Heart right ventricle (tissue), 16 donors: ENCODE results near the gene ADGRA1. TPM values are rescaled to one million over a fixed set of nuclear protein-coding genes. Genes with fewer than 3 reads are reported as not detected.
"Not testable (repeated sequence)": the region's sequence is repeated elsewhere in the genome, so short reads cannot be mapped to it uniquely, and the experiment has no call there.

Experiments used
- ATAC-seq, 8 donors: fragments of 200-7000 bp; cut with Tn5 transposase; one replicate each; pipeline ENCODE4 v1.9.1; 2020; ENCODE audit warnings: mild to moderate bottlenecking in 8 of 8, moderate library complexity in 8 of 8, moderate number of reproducible peaks in 1 of 8
- DNase-seq, 2 donors: peaks; one replicate each; pipeline ENCODE4 v3.0.0-alpha.2; 2020
- H3K27ac ChIP-seq, 10 donors: fragments of 200-600 bp; sonication (generic) in 2 of 10; one replicate each; pipeline versions ENCODE4 v1.5.0 to v1.8.0; 2020 to 2022; ENCODE audit warnings: mild to moderate bottlenecking in 3 of 10
- H3K27me3 ChIP-seq, 7 donors: fragments of 200-600 bp; one replicate each; pipeline ENCODE4 v1.8.0; 2021 to 2022; ENCODE audit warnings: mild to moderate bottlenecking in 2 of 7
- H3K36me3 ChIP-seq, 9 donors: fragments of 200-600 bp; sonication (generic) in 1 of 9; one replicate each; pipeline versions ENCODE4 v1.5.0 to v1.8.0; 2020 to 2022; ENCODE audit warnings: mild to moderate bottlenecking in 2 of 9
- H3K4me1 ChIP-seq, 9 donors: fragments of 200-600 bp; sonication (generic) in 1 of 9; one replicate each; pipeline versions ENCODE4 v1.5.0 to v1.8.0; 2020 to 2022; ENCODE audit warnings: mild to moderate bottlenecking in 4 of 9
- H3K4me3 ChIP-seq, 10 donors: fragments of 200-600 bp; sonication (generic) in 2 of 10; one replicate each; pipeline versions ENCODE4 v1.5.0 to v1.8.0; 2020 to 2022; ENCODE audit warnings: mild to moderate bottlenecking in 7 of 10, moderate library complexity in 2 of 10
- H3K9me3 ChIP-seq, 11 donors: fragments of 200-600 bp in 10 of 11; sonication (generic) in 2 of 11; one replicate each; pipeline versions ENCODE4 v1.5.0 to v1.8.0; 2013 to 2022; ENCODE audit warnings: mild to moderate bottlenecking in 2 of 11, control low read depth in 1 of 11, moderate library complexity in 1 of 11
- CTCF ChIP-seq, 9 donors: fragments of 200-600 bp; sonication (generic) in 2 of 9; IDR thresholded peaks; one replicate each; pipeline versions ENCODE4 v1.5.0 to v1.8.0; 2021 to 2022; ENCODE audit warnings: antibody characterized with exemption in 9 of 9, mild to moderate bottlenecking in 5 of 9, moderate library complexity in 1 of 9
- WGBS, 2 donors: extraction: QIAGEN DNeasy Blood & Tissue Kit; methylation state at CpG; one replicate each; pipeline ENCODE4 v1.1.7; 2013; ENCODE audit warnings: inconsistent platforms in 1 of 2; 5-methylcytosine and 5-hydroxymethylcytosine counted together
- intact Hi-C, 10 donors: fragments of 100-400 bp; cut with DNase I; formaldehyde crosslinking; loops; one replicate each; pipeline versions ENCODE4 v1.11.1 to v1.14.2; 2022
- polyA plus RNA-seq, 2 donors: library from polyadenylated mRNA; stranded (reverse); fragments of 200-250 nt; gene quantifications; one replicate each; pipeline ENCODE4 v1.2.3, GENCODE V29; 2013
- total RNA-seq, 10 donors: library from RNA; stranded (reverse); fragmentation: NEBNext Ultra II Directional in 3 of 10; extraction: Animal tissue kit (Norgen Biotek cat#: 25700) in 3 of 10; gene quantifications; one replicate each; pipeline versions ENCODE4 v1.2.1 to v1.2.4, GENCODE V29; 2021 to 2023
- donor health status: Arrhythmogenic right ventricular cardiomyopathy.
- donor health status: ischemic (EF 13 %, LVEDD 7.1; RV severe dilation, severe dysfunction).
- donor health status: healthy with polysubstance abuse.
- donor health status: DM: no; HTN: yes; CAD: no.
- donor health status: DM: no; HTN: no; CAD: no.
- donor health status: ischemic (EF 25% LVEDD 6.9; RV normal size, moderate dysfunction).
- donor health status: ischemic (EF 25% LVEDD 5.7; RV mildly dilated, moderate dysfunction).
- donor health status: healthy.
- donor health status: DM: yes; HTN: yes; CAD: no.
- donor health status: Ischemic cardiomyopathy.
- donor health status: ischemic (EF 35%, LVEDD 5.7; RV mildly dilated, moderate dysfunction).
- donor health status: nonischemic (EF 11% LVEDD 7.7; RV severe dilation, severe dysfunction).
- donor health status: DM: yes; HTN: yes; CAD: no.
- donor health status: PGD.
- donor health status: ischemic (EF 29% LVEDD 5.4; RV normal size, mild dysfunction).
- donor health status: nonischemic (EF 23%, LVEDD 6.1; RV moderate dilation, normal function).

Gene ADGRA1
- total and polyA plus RNA-seq, 12 donors, result under 0.01 to 0.21 (median 0.11) TPM; not detected in 6

DNA sequence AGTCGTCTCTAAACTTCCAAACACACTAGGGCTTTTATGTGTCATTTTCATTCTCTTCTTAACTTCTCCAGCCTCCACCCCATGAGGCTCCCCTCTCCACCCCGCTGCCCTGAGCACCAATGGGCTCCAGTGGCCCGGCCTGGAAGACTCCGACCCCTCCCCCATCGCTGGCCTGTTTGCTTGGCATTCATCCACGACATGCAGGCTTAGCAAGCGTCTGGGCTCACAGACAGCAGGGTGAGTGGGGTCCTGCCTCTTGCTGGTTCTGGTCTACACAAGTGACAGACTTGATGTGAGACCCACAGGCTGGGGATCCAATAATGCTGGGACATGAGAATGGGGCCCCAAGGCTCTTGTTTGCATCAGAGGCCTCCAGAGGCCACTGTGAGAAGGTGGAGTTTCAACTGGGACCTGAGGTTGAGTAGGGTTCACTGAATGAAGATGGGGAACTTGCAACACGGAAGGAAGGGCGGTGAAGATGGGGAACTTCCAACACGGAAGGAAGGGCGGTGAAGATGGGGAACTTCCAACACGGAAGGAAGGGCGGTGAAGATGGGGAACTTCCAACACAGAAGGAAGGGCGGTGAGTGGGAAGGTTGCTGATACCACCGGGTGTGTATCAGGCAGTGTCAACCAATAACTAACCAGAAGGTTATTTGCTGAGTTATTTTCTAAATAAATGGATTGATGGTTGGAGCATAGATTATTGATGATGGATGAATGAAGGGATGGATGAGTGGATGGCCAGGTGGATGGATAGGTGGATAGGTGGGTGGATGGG lies 86.3 kb downstream of the ADGRA1 start:
- intact Hi-C loops, result no loop called here
- 86 to 87% methylated on average over 15 of the region's 15 CpGs for WGBS, 2 donors
- no peak for DNase-seq
- H3K27ac ChIP-seq, result no peak overlapping the region
- H3K27me3 ChIP-seq, result peaks cover 0 to 20% (median 10%) of the 10 kb centered on the region in 7 donors
- no peak overlapping the region for H3K4me3 ChIP-seq
- no peak for TF ChIP-seq CTCF (IDR thresholded peaks at IDR 0.05)
- H3K36me3 ChIP-seq, result no peaks in the 10 kb centered on the region
- no peaks in the 10 kb centered on the region for H3K4me1 ChIP-seq
- ATAC-seq, result no peak
- H3K9me3 ChIP-seq, result peaks cover 0 to 11% (median 0%) of the 10 kb centered on the region in 11 donors

DNA sequence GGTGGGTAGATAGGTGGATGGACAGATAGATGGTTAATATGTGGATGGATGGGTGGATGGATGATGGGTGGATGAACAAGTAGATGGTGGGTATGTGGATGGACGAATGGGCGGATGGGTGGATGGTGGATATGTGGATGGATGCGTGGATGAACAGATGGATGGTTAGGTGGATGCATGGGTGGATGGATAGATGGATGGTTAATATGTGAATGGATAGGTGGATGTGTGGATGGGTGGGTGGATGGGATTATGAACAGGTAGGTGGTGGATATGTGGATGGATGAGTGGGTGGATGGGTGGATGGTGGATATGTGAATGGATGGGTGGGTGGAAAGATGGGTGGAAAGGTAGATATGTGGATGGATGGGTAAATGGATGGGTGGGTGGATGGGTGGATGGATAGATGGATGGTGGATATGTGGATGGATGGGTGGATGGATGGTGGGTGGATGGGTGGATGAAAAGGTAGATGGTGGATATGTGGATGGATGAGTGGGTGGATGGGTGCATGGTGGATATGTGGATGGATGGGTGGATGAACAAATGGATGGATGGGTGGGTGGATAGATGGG lies 87.1 kb downstream of the ADGRA1 start:
- DNase-seq (no peak), ATAC-seq (no peak)
- intact Hi-C loops, result no loop called here
- H3K9me3 ChIP-seq, result peaks cover 0 to 11% (median 0%) of the 10 kb centered on the region in 11 donors
- no peaks in the 10 kb centered on the region for H3K36me3 ChIP-seq
- no peak overlapping the region for H3K4me3 ChIP-seq
- H3K27ac ChIP-seq, result no peak overlapping the region
- TF ChIP-seq CTCF (IDR thresholded peaks at IDR 0.05), result no peak
- 74 to 88% methylated on average over 3 of the region's 3 CpGs for whole genome bisulfite sequencing, 2 donors
- peaks cover 0 to 24% (median 10%) of the 10 kb centered on the region in 7 donors for H3K27me3 ChIP-seq
- H3K4me1 ChIP-seq, result no peaks in the 10 kb centered on the region

- H3K36me3 ChIP-seq, H3K4me1 ChIP-seq, DNase-seq, intact Hi-C loops, H3K27ac ChIP-seq, ATAC-seq, H3K4me3 ChIP-seq: not testable (repeated sequence)
- WGBS, 2 donors, result 84 to 85% methylated on average over 4 of the region's 4 CpGs
- peaks cover 0 to 11% (median 0%) of the 10 kb centered on the region in 11 donors for H3K9me3 ChIP-seq
- peaks cover 0 to 30% (median 17%) of the 10 kb centered on the region in 7 donors for H3K27me3 ChIP-seq
These were observed 87.9 kb downstream of the ADGRA1 start for GRCh38 chr10:133175624-133176023.

GRCh38 chr10:133176546-133176945 lies 88.8 kb downstream of the ADGRA1 start:
- 85 to 92% methylated on average over 4 of the region's 4 CpGs for WGBS, 2 donors
- ATAC-seq (no peak), DNase-seq (no peak)
- Histone ChIP-seq H3K36me3 (no peaks in the 10 kb centered on the region), H3K4me1 (no peaks in the 10 kb centered on the region), H3K27me3 (peaks cover 0 to 35% (median 18%) of the 10 kb centered on the region in 7 donors), H3K9me3 (peaks cover 0 to 11% (median 0%) of the 10 kb centered on the region in 11 donors), H3K27ac (no peak overlapping the region), H3K4me3 (no peak overlapping the region)
- intact Hi-C loops, result no loop called here
- no peak for TF ChIP-seq CTCF (IDR thresholded peaks at IDR 0.05)
